ENCODE results near the gene SCN2B.

GRCh38 chr11:118219244-118219643 is 42.8 kb upstream of the SCN2B start:
- TF ChIP-seq POLR2A (IDR thresholded peaks at IDR 0.05; ENCODE audit: low read length): no peak
- no peak for TF ChIP-seq GATA1 (IDR thresholded peaks at IDR 0.05; ENCODE audit: low read depth, low read length)
